Measurements from ENCODE around the gene C1orf232. TPM values are rescaled to one million over a fixed set of nuclear protein-coding genes. Genes with fewer than 3 reads are reported as not detected.

C1orf232 gene
- total and polyA plus RNA-seq, 9 of the 15 experiments (the other 6 are each of a cell fraction or from before 2014, with no cell fraction given) = not detected

- TF ChIP-seq ZBTB11 (CRISPR knock-in tag; IDR thresholded peaks at IDR 0.05) (0 out of 6 replicates have a peak, but pooled peaks of 1 of the 3 experiments have one; percentile 2), ZNF740 (CRISPR knock-in tag; IDR thresholded peaks at IDR 0.05) (no peak), ZNF740 (tag; IDR thresholded peaks at IDR 0.05) (0 out of 4 replicates have a peak, but pooled peaks of 1 of the 2 experiments have one; percentile 17), GTF2A2 (tag; IDR thresholded peaks at IDR 0.05) (0 out of 2 replicates have a peak, but pooled peaks have one; percentile 29), ZNF316 (IDR thresholded peaks at IDR 0.05) (peak; percentile 28; the same call in 1 of the 2 replicates), ZBTB9 (CRISPR knock-in tag; IDR thresholded peaks at IDR 0.05) (0 out of 2 replicates have a peak, but pooled peaks have one; percentile 13), MBD2 (IDR thresholded peaks at IDR 0.05; ENCODE audit: borderline replicate concordance, low read depth) (0 out of 2 replicates have a peak, but pooled peaks have one; percentile 7)
These were observed 31.6 kb upstream of the C1orf232 start (continued) for GRCh38 chr1:26200413-26200812.
